A549 (cell line): ENCODE measurements around the gene SERPINB4. TPM values are rescaled to one million over a fixed set of nuclear protein-coding genes. Genes with fewer than 3 reads are reported as not detected.

Source experiments
- ATAC-seq, 2 experiments: fragments of 200-7000 bp in 1 of 2; fragments of >200 bp in 1 of 2; cut with Nextera tagmentation in 1 of 2; cut with Tn5 transposase in 1 of 2; 3 replicates each; pipeline versions ENCODE4 v1.8.0 to v1.9.1; 2018 to 2020; ENCODE audit warnings: mild to moderate bottlenecking in 1 of 2, moderate library complexity in 1 of 2
- CTCF ChIA-PET: fragments of 300-600 bp; sonication (Branson Sonifier 250); formaldehyde crosslinking; extraction: SDS; loops from one replicate; lab custom pipeline; 2021; ENCODE audit warnings: antibody characterized with exemption, inconsistent platforms; lab: Yijun Ruan, JAX
- POLR2A ChIA-PET: fragments of 350-600 bp; formaldehyde crosslinking; extraction: SDS; loops from one replicate; lab custom pipeline; 2021; ENCODE audit warnings: antibody characterized with exemption, inconsistent platforms; lab: Yijun Ruan, JAX
- DNase-seq, 2 experiments: peaks; one replicate each; pipeline versions ENCODE4 v3.0.0 to v3.0.0-alpha.2; 2011 to 2016; ENCODE audit warnings: low read depth in 1 of 2, low spot score in 1 of 2
- FAIRE-seq: peaks from 2 replicates; lab custom pipeline; 2011; peaks lifted over from hg19 to GRCh38; lab: Jason Lieb, UNC
- H3K27ac ChIP-seq, 2 experiments: fragments of >200 bp; sonication (Bioruptor Twin); formaldehyde crosslinking; 3 replicates each; pipeline ENCODE4 v1.5.1; 2016 to 2017
- H3K4me1 ChIP-seq: fragments of >200 bp; sonication (Bioruptor Twin); formaldehyde crosslinking; 3 replicates; pipeline ENCODE4 v1.6.1; 2016
- H3K4me2 ChIP-seq: fragments of >200 bp; sonication (Bioruptor Twin); formaldehyde crosslinking; 3 replicates; pipeline ENCODE4 v1.6.1; 2016
- H3K4me3 ChIP-seq: fragments of >200 bp; sonication (Bioruptor Twin); formaldehyde crosslinking; 3 replicates; pipeline ENCODE4 v1.5.1; 2016
- H3K9me3 ChIP-seq: fragments of >200 bp; sonication (Bioruptor Twin); formaldehyde crosslinking; 3 replicates; pipeline ENCODE4 v1.6.1; 2016
- ATOH8 ChIP-seq: fragments of 250-450 bp; sonication (Bioruptor Pico); IDR thresholded peaks from 2 replicates; pipeline ENCODE4 v1.5.0; 2020; ENCODE audit warnings: low read depth, mild to moderate bottlenecking, moderate library complexity
- CHD2 ChIP-seq: fragments of 150-350 bp; IDR thresholded peaks from 2 replicates; pipeline ENCODE4 v1.6.1; 2014; ENCODE audit warnings: low read length; ENCODE audit not compliant: partially characterized antibody
- EHMT2 ChIP-seq: fragments of 200-600 bp; sonication (generic); IDR thresholded peaks from 2 replicates; pipeline ENCODE4 v1.6.1; 2016; ENCODE audit warnings: antibody characterized with exemption, low read depth, mild to moderate bottlenecking, moderate library complexity
- FOSB ChIP-seq: fragments of 250-450 bp; sonication (Bioruptor Pico); IDR thresholded peaks from 2 replicates; pipeline ENCODE4 v1.5.0; 2020; ENCODE audit warnings: mild to moderate bottlenecking, moderate library complexity
- FOSL2 ChIP-seq, 2 experiments: fragments of 450-650 bp in 1 of 2; fragments of >200 bp in 1 of 2; sonication (Bioruptor Twin) in 1 of 2; formaldehyde crosslinking; IDR thresholded peaks; 2 replicates each; pipeline versions ENCODE4 v1.5.0 to v1.6.1; 2016 to 2020; ENCODE audit warnings: mild to moderate bottlenecking in 1 of 2, moderate library complexity in 1 of 2
- FOXS1 ChIP-seq: fragments of 250-450 bp; sonication (Bioruptor Pico); IDR thresholded peaks from 2 replicates; pipeline ENCODE4 v1.5.0; 2020; ENCODE audit warnings: mild to moderate bottlenecking, moderate library complexity
- HDAC2 ChIP-seq: fragments of 200-600 bp; sonication (generic); IDR thresholded peaks from 2 replicates; pipeline ENCODE4 v1.6.1; 2016
- HES2 ChIP-seq: fragments of >200 bp; sonication (Bioruptor Twin); formaldehyde crosslinking; IDR thresholded peaks from 2 replicates; pipeline ENCODE4 v1.6.1; 2016
- JUN ChIP-seq, 2 experiments: fragments of >200 bp; sonication (Bioruptor Twin); formaldehyde crosslinking; IDR thresholded peaks; 2 replicates in 1 of 2; 3 replicates in 1 of 2; pipeline ENCODE4 v1.6.1; 2016 to 2017
- MYC ChIP-seq: IDR thresholded peaks from 2 replicates; pipeline ENCODE4 v1.6.1; 2012; ENCODE audit warnings: mild to moderate bottlenecking, inconsistent platforms, low read length, improper control_type of control experiment, borderline replicate concordance
- NFE2L2 ChIP-seq: fragments of 150-350 bp; conservative IDR thresholded peaks from 2 replicates; pipeline ENCODE4 v1.6.1; 2014; ENCODE audit warnings: low read length
- NPAS2 ChIP-seq: fragments of 250-450 bp; sonication (Bioruptor Pico); IDR thresholded peaks from 2 replicates; pipeline ENCODE4 v1.8.0; 2022; ENCODE audit warnings: mild to moderate bottlenecking, moderate library complexity, borderline replicate concordance
- PBX3 ChIP-seq: IDR thresholded peaks from 2 replicates; pipeline ENCODE4 v1.6.1; 2012
- PHF8 ChIP-seq: fragments of 200-600 bp; sonication (generic); IDR thresholded peaks from 2 replicates; pipeline ENCODE4 v1.6.1; 2016; ENCODE audit warnings: low read depth, mild to moderate bottlenecking, antibody characterized with exemption, moderate library complexity, borderline replicate concordance
- POLR2A ChIP-seq: IDR thresholded peaks from 2 replicates; pipeline ENCODE4 v1.6.1; 2012; ENCODE audit warnings: mild to moderate bottlenecking, low read length
- RCOR1 ChIP-seq: fragments of 150-350 bp; IDR thresholded peaks from 2 replicates; pipeline ENCODE4 v1.6.1; 2014; ENCODE audit warnings: antibody characterized with exemption, low read length, low read depth
- REST ChIP-seq: fragments of 200-600 bp; sonication (generic); IDR thresholded peaks from 2 replicates; pipeline ENCODE4 v1.6.1; 2016; ENCODE audit warnings: antibody characterized with exemption, mild to moderate bottlenecking, moderate library complexity
- RFX5 ChIP-seq: fragments of 450-650 bp; IDR thresholded peaks from 2 replicates; pipeline ENCODE4 v1.7.1; 2014; ENCODE audit warnings: antibody characterized with exemption, mild to moderate bottlenecking, moderate library complexity
- RNF2 ChIP-seq: fragments of 200-600 bp; sonication (generic); IDR thresholded peaks from 2 replicates; pipeline ENCODE4 v1.6.1; 2016; ENCODE audit warnings: low read depth, mild to moderate bottlenecking, antibody characterized with exemption, moderate library complexity, borderline replicate concordance
- SMC3 ChIP-seq: fragments of >200 bp; sonication (Bioruptor Twin); formaldehyde crosslinking; IDR thresholded peaks from 3 replicates; pipeline ENCODE4 v1.6.1; 2018; ENCODE audit warnings: inconsistent platforms
- SREBF2 ChIP-seq: fragments of 450-650 bp; IDR thresholded peaks from 2 replicates; pipeline ENCODE4 v1.6.1; 2014; ENCODE audit warnings: mild to moderate bottlenecking, moderate library complexity
- USF2 ChIP-seq: fragments of 450-650 bp; IDR thresholded peaks from 2 replicates; pipeline ENCODE4 v1.6.1; 2014; ENCODE audit warnings: antibody characterized with exemption
- ZSCAN20 ChIP-seq: fragments of 250-450 bp; sonication (Bioruptor Pico); IDR thresholded peaks from 2 replicates; pipeline ENCODE4 v1.8.0; 2022; ENCODE audit warnings: mild to moderate bottlenecking, moderate library complexity
- WGBS: methylation state at CpG from one replicate; pipeline ENCODE4 v1.1.6; 2017; ENCODE audit errors: missing lambda C conversion rate; 5-methylcytosine and 5-hydroxymethylcytosine counted together
- polyA plus RNA-seq, 4 experiments: library from polyadenylated mRNA; depleted of rRNA in 3 of 4; stranded (reverse); fragments of >200 nt; fragmentation: RNase III in 1 of 4; extraction: RNeasy Plus Mini Kit Qiagen cat#74134 plus additional on column Dnase treatment in 1 of 4; gene quantifications; 2 replicates in 3 of 4; 3 replicates in 1 of 4; pipeline ENCODE4 v1.2.3, GENCODE V29; 2011 to 2017
- TF ChIP-seq, protein P1 (sequence below): fragments of >200 bp; sonication (Bioruptor Twin); formaldehyde crosslinking; IDR thresholded peaks from 3 replicates; pipeline ENCODE4 v1.5.1; 2016

The SERPINB4 gene
- polyA plus RNA-seq, 2 of the 4 experiments (the other 2 are of a cell fraction) = 0.15 to 0.16 TPM

DNA sequence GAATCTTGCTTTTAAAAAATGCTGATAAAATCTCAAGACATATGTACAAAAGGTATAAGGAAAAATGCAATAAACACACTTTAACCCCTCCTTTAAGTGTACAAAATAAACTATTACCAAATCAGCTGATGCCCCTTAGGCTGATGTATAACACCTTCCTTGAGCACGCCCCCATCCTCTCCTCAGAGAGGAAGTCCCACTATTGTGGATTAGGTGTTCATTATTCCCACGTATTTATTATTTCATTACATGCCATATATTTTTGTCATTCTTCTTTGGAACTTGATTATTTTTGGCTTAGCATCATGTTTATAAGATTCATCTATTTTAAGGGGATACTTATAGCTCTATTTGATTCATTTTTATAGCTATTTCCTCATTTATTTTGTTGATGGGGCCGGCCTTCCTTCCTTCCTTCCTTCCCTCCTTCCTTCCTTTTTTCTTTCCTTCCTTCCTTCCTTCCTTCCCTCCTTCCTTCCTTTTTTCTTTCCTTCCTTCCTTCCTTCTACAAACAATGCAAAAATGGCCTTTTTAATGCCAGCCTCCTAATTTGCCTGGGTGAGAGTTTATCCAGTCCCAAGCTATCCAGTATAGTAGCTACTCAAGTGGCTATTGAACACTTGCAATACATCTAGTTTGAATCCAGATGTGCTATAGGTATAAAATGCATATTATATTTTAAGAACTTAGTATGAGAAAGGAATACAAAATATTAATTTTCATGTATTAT is 52.9 kb downstream of the SERPINB4 start:
- Histone ChIP-seq H3K9me3 (no peaks in the 10 kb centered on the region), H3K27ac (no peak overlapping the region), H3K4me1 (no peaks in the 10 kb centered on the region), H3K4me3 (no peak overlapping the region), H3K4me2 (no peak overlapping the region)
- no peak for FAIRE-seq
- ChIA-PET CTCF (no interaction called here), POLR2A (interaction anchor here (0.5 kb wide), 1 partner anchor 8 kb away, joined by 6 read pairs; no protein-coding TSS in a partner anchor)
- no peak for TF ChIP-seq FOXS1 (CRISPR knock-in tag)
- TF ChIP-seq HDAC2 = no peak
- no peak for TF ChIP-seq REST
- TF ChIP-seq ZSCAN20 (CRISPR knock-in tag) = no peak
- TF ChIP-seq HES2 = no peak
- no peak for TF ChIP-seq MYC
- TF ChIP-seq FOSB = no peak
- no peak for TF ChIP-seq USF2
- no peak for TF ChIP-seq ATOH8 (CRISPR knock-in tag)
- no peak for TF ChIP-seq RCOR1
- TF ChIP-seq RNF2 = no peak
- ATAC-seq = no peak
- 35% methylated on average over 3 of the region's 3 CpGs for WGBS
- DNase-seq = no peak

- ATAC-seq = no peak
- CTCF ChIA-PET = no interaction called here
- WGBS = 100% methylated on average over 1 of the region's 2 CpGs
- no peaks in the 10 kb centered on the region for H3K4me1 ChIP-seq
- H3K9me3 ChIP-seq = no peaks in the 10 kb centered on the region
- DNase-seq = no peak
- no peak for TF ChIP-seq USF2
- TF ChIP-seq, protein P1, sequence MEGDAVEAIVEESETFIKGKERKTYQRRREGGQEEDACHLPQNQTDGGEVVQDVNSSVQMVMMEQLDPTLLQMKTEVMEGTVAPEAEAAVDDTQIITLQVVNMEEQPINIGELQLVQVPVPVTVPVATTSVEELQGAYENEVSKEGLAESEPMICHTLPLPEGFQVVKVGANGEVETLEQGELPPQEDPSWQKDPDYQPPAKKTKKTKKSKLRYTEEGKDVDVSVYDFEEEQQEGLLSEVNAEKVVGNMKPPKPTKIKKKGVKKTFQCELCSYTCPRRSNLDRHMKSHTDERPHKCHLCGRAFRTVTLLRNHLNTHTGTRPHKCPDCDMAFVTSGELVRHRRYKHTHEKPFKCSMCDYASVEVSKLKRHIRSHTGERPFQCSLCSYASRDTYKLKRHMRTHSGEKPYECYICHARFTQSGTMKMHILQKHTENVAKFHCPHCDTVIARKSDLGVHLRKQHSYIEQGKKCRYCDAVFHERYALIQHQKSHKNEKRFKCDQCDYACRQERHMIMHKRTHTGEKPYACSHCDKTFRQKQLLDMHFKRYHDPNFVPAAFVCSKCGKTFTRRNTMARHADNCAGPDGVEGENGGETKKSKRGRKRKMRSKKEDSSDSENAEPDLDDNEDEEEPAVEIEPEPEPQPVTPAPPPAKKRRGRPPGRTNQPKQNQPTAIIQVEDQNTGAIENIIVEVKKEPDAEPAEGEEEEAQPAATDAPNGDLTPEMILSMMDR = no peak
- TF ChIP-seq SREBF2 = no peak
- no peak for TF ChIP-seq RNF2
- no peak for TF ChIP-seq POLR2A
- no peak for TF ChIP-seq RCOR1
- no peak for TF ChIP-seq RFX5
- no peak for TF ChIP-seq PHF8
- no peak for TF ChIP-seq ATOH8 (CRISPR knock-in tag)
- no peak for TF ChIP-seq EHMT2
- TF ChIP-seq CHD2 = no peak
- no peak for TF ChIP-seq FOSL2 (IDR thresholded peaks at IDR 0.05)
- TF ChIP-seq FOSL2 (CRISPR knock-in tag; IDR thresholded peaks at IDR 0.05) = no peak
- no peak for TF ChIP-seq SMC3
- no peak for TF ChIP-seq PBX3
- TF ChIP-seq NPAS2 (CRISPR knock-in tag) = no peak
- no peak for TF ChIP-seq NFE2L2
- no peak for TF ChIP-seq JUN (IDR thresholded peaks at IDR 0.05)
- no peak overlapping the region for H3K4me2 ChIP-seq
- POLR2A ChIA-PET = no interaction called here
- FAIRE-seq = no peak
- no peak overlapping the region for H3K27ac ChIP-seq
- no peak overlapping the region for H3K4me3 ChIP-seq
Observed at GRCh38 chr18:63590373-63590772, 53.7 kb downstream of the SERPINB4 start.
